PC-9 (cell line): ENCODE results near the gene MTRFR. TPM values are rescaled to one million over a fixed set of nuclear protein-coding genes. Genes with fewer than 3 reads are reported as not detected.

Source experiments
- BruUV-seq: library from RNA; stranded (reverse); fragments of 400-500 nt; replicated peaks from 2 replicates; lab custom pipeline; 2021; lab: Mats Ljungman, UMichigan
- CTCF ChIA-PET: fragments of 300-600 bp; sonication (Branson Sonifier 250); formaldehyde crosslinking; loops from one replicate; lab custom pipeline; 2022; ENCODE audit warnings: antibody characterized with exemption; lab: Charles Lee
- POLR2A ChIA-PET: fragments of 300-600 bp; sonication (Branson Sonifier 250); formaldehyde crosslinking; loops from one replicate; lab custom pipeline; 2022; ENCODE audit warnings: antibody characterized with exemption; ENCODE audit not compliant: unreplicated experiment; lab: Charles Lee
- DNase-seq, 2 experiments: peaks; one replicate each; pipeline versions ENCODE4 v3.0.0 to v3.0.0-alpha.2; 2015 to 2022; ENCODE audit warnings: mixed read lengths in 1 of 2
- H2AFZ ChIP-seq: fragments of 200-600 bp; sonication (generic); 2 replicates; pipeline ENCODE4 v1.8.1; 2017; ENCODE audit warnings: antibody characterized with exemption
- H3F3A ChIP-seq: fragments of 200-600 bp; sonication (generic); 2 replicates; pipeline ENCODE4 v1.8.1; 2017; ENCODE audit warnings: antibody characterized with exemption, mild to moderate bottlenecking, low read depth; ENCODE audit not compliant: insufficient read depth
- H3K27ac ChIP-seq: fragments of 200-600 bp; sonication (generic); 2 replicates; pipeline ENCODE4 v1.6.1; 2016; ENCODE audit warnings: mixed run types
- H3K27me3 ChIP-seq: fragments of 200-600 bp; sonication (generic); 2 replicates; pipeline ENCODE4 v1.6.1; 2016; ENCODE audit warnings: low read depth, mixed run types; ENCODE audit not compliant: insufficient read depth
- H3K36me3 ChIP-seq: fragments of 200-600 bp; sonication (generic); 2 replicates; pipeline ENCODE4 v1.6.1; 2016; ENCODE audit warnings: low read depth, mixed run types
- H3K4me1 ChIP-seq: fragments of 200-600 bp; sonication (generic); replicated peaks from 2 replicates; pipeline ENCODE4 v1.6.1; 2016; ENCODE audit warnings: mixed run types; ENCODE audit not compliant: insufficient read depth
- H3K4me2 ChIP-seq: fragments of 200-600 bp; sonication (generic); 2 replicates; pipeline ENCODE4 v1.6.1; 2017; ENCODE audit warnings: mixed run types
- H3K4me3 ChIP-seq: fragments of 200-600 bp; sonication (generic); 2 replicates; pipeline ENCODE4 v1.6.1; 2016; ENCODE audit warnings: mixed run types
- H3K79me2 ChIP-seq: fragments of 200-600 bp; sonication (generic); 2 replicates; pipeline ENCODE4 v1.6.1; 2017; ENCODE audit warnings: low read depth, mixed run types
- H3K9me2 ChIP-seq: fragments of 200-600 bp; sonication (generic); 2 replicates; pipeline ENCODE4 v1.8.1; 2017; ENCODE audit warnings: mild to moderate bottlenecking; ENCODE audit not compliant: insufficient read depth
- H3K9me3 ChIP-seq: fragments of 200-600 bp; sonication (generic); 2 replicates; pipeline ENCODE4 v1.8.1; 2016; ENCODE audit warnings: low read depth; ENCODE audit not compliant: insufficient read depth
- H4K20me1 ChIP-seq: fragments of 200-600 bp; sonication (generic); 2 replicates; pipeline ENCODE4 v1.8.1; 2017; ENCODE audit not compliant: insufficient read depth
- CTCF ChIP-seq: fragments of 200-600 bp; sonication (generic); conservative IDR thresholded peaks from 2 replicates; pipeline ENCODE4 v1.6.1; 2017; ENCODE audit warnings: mixed run types, antibody characterized with exemption, mild to moderate bottlenecking, moderate library complexity
- EZH2 ChIP-seq: fragments of 200-600 bp; sonication (generic); IDR thresholded peaks from 2 replicates; pipeline ENCODE4 v1.8.0; 2017; ENCODE audit warnings: antibody characterized with exemption, low read depth
- intact Hi-C: fragments of 100-400 bp; cut with micrococcal nuclease; formaldehyde crosslinking; loops from one replicate; pipeline ENCODE4 v1.10.0; 2022; ENCODE audit not compliant: unreplicated experiment
- total RNA-seq: library from RNA; stranded (reverse); gene quantifications from 2 replicates; pipeline ENCODE4 v1.2.3, GENCODE V29; 2021

MTRFR gene
- total RNA-seq, 1 experiment from 2014 or later: 19.4 TPM

- no peaks in the 10 kb centered on the region for H3K9me3 ChIP-seq
- no peaks in the 10 kb centered on the region for H3K9me2 ChIP-seq
- POLR2A ChIA-PET: no interaction called here
- no peak overlapping the region for H3K4me2 ChIP-seq
- no peaks in the 10 kb centered on the region for H3K4me1 ChIP-seq
- H3K79me2 ChIP-seq: peaks cover 6% of the 10 kb centered on the region
- H3K4me3 ChIP-seq: no peak overlapping the region
- no peak for DNase-seq
- H3K27ac ChIP-seq: no peak overlapping the region
- CTCF ChIA-PET: no interaction called here
- H3K36me3 ChIP-seq: 0 out of 2 replicates have a peak, but pooled peaks cover 5% of the 10 kb centered on the region
- TF ChIP-seq CTCF (no peak), EZH2 (no peak)
- no peaks in the 10 kb centered on the region for H3K27me3 ChIP-seq
- H2AFZ ChIP-seq: no peak overlapping the region
- no TSS peak for BruUV-seq
- peaks cover 5% of the 10 kb centered on the region; the same call in 1 of the 2 replicates for H3F3A ChIP-seq
- intact Hi-C loops: no loop called here
- H4K20me1 ChIP-seq: no peaks in the 10 kb centered on the region; the same call in 1 of the 2 replicates
Measured at GRCh38 chr12:123264642-123265041, 31.4 kb downstream of the MTRFR start.

- POLR2A ChIA-PET: no interaction called here
- CTCF ChIA-PET: no interaction called here
Measured at GRCh38 chr12:123265851-123266678, 32.8 kb downstream of the MTRFR start.

More at GRCh38 chr12:123265851-123266678, 32.8 kb downstream of the MTRFR start:
- no peak for DNase-seq
- H3K79me2 ChIP-seq: peaks cover 17% of the 10 kb centered on the region
- intact Hi-C loops: no loop called here
- H3K9me2 ChIP-seq: no peaks in the 10 kb centered on the region
- no peaks in the 10 kb centered on the region; the same call in 1 of the 2 replicates for H4K20me1 ChIP-seq
- H3K9me3 ChIP-seq: no peaks in the 10 kb centered on the region
- no peak overlapping the region for H2AFZ ChIP-seq
- H3K27me3 ChIP-seq: no peaks in the 10 kb centered on the region
- 0 out of 2 replicates have a peak, but pooled peaks cover 5% of the 10 kb centered on the region for H3K36me3 ChIP-seq
- H3K4me3 ChIP-seq: no peak overlapping the region
- peaks cover 5% of the 10 kb centered on the region; the same call in 1 of the 2 replicates for H3F3A ChIP-seq
- H3K4me1 ChIP-seq: no peaks in the 10 kb centered on the region
- no peak overlapping the region for H3K27ac ChIP-seq
- no TSS peak for BruUV-seq
- no peak overlapping the region for H3K4me2 ChIP-seq
- TF ChIP-seq CTCF (no peak), EZH2 (no peak)
